K562 (cell line): ENCODE data around the gene SFTPB. TPM values are rescaled to one million over a fixed set of nuclear protein-coding genes. Genes with fewer than 3 reads are reported as not detected.

Source experiments
- ATAC-seq: fragments of 200-7000 bp; cut with Tn5 transposase; 3 replicates; pipeline ENCODE4 v1.9.1; 2020; ENCODE audit warnings: moderate library complexity
- BruUV-seq: library from RNA; stranded (reverse); fragments of 400-500 nt; replicated peaks from 2 replicates; lab custom pipeline; 2021; lab: Mats Ljungman, UMichigan
- CTCF ChIA-PET: fragments of 300-600 bp; formaldehyde crosslinking; extraction: SDS; loops from one replicate; lab custom pipeline; 2021; ENCODE audit warnings: low intra/inter-chr PET ratio; lab: Yijun Ruan, JAX
- POLR2A ChIA-PET: fragments of 300-600, 350-650 bp; sonication (Branson Sonifier 250); formaldehyde crosslinking; extraction: SDS; loops from one replicate; lab custom pipeline; 2021; ENCODE audit warnings: antibody characterized with exemption, inconsistent platforms; lab: Yijun Ruan, JAX
- DNase-seq, 4 experiments: peaks; one replicate each; pipeline versions ENCODE4 v3.0.0 to v3.0.0-alpha.2; 2011 to 2018; ENCODE audit warnings: low spot score in 3 of 4, mixed read lengths in 3 of 4; ENCODE audit errors: extremely low read depth in 1 of 4
- FAIRE-seq: peaks from 2 replicates; lab custom pipeline; 2011; peaks lifted over from hg19 to GRCh38; lab: Jason Lieb, UNC
- H2AFZ ChIP-seq: 2 replicates; pipeline ENCODE4 v1.6.0; 2011; ENCODE audit warnings: low read depth, low read length, control low read depth, inconsistent platforms
- H3K27ac ChIP-seq: fragments of 200-600 bp; 3 replicates; pipeline ENCODE4 v1.8.0; 2011; ENCODE audit warnings: low read depth, mild to moderate bottlenecking, control low read depth, inconsistent platforms, low read length, moderate library complexity, mixed read lengths; ENCODE audit errors: extremely low read depth
- H3K27me3 ChIP-seq, 2 experiments: fragments of 300-600 bp in 1 of 2; 2 replicates in 1 of 2; 3 replicates in 1 of 2; pipeline versions ENCODE4 v1.6.0 to v1.8.0; 2011; ENCODE audit warnings: inconsistent platforms in 2 of 2, low read length in 2 of 2, mild to moderate bottlenecking in 1 of 2, mixed read lengths in 1 of 2, moderate library complexity in 1 of 2; ENCODE audit not compliant: control insufficient read depth in 2 of 2, insufficient read depth in 2 of 2
- H3K36me3 ChIP-seq: fragments of 300-600 bp; 3 replicates; pipeline ENCODE4 v1.8.0; 2011; ENCODE audit warnings: mild to moderate bottlenecking, low read length, inconsistent platforms; ENCODE audit not compliant: control insufficient read depth, insufficient read depth
- H3K4me1 ChIP-seq, 2 experiments: fragments of 200-600 bp in 1 of 2; replicated peaks in 1 of 2; 2 replicates in 1 of 2; 3 replicates in 1 of 2; pipeline versions ENCODE4 v1.5.1 to v1.8.0; 2011; ENCODE audit warnings: inconsistent platforms in 2 of 2, low read length in 2 of 2, mild to moderate bottlenecking in 1 of 2, mixed read lengths in 1 of 2, moderate library complexity in 1 of 2; ENCODE audit not compliant: control insufficient read depth in 2 of 2, insufficient read depth in 2 of 2
- H3K4me2 ChIP-seq: 2 replicates; pipeline ENCODE4 v1.6.1; 2011; ENCODE audit warnings: low read length, control low read depth, inconsistent platforms, mixed read lengths; ENCODE audit not compliant: insufficient read depth
- H3K4me3 ChIP-seq: fragments of 200-600 bp; sonication (generic), shearing (Covaris generic); 2 replicates; pipeline ENCODE4 v1.5.1; 2016; ENCODE audit warnings: control low read depth, inconsistent platforms
- H3K79me2 ChIP-seq: fragments of 200-600 bp; 3 replicates; pipeline ENCODE4 v1.8.0; 2011; ENCODE audit warnings: low read length, inconsistent platforms; ENCODE audit not compliant: control insufficient read depth, insufficient read depth
- H3K9ac ChIP-seq, 2 experiments: 2 replicates each; pipeline versions ENCODE4 v1.6.0 to v1.6.1; 2011; ENCODE audit warnings: low read depth in 2 of 2, low read length in 2 of 2, control low read depth in 1 of 2, inconsistent platforms in 1 of 2, mild to moderate bottlenecking in 1 of 2, mixed read lengths in 1 of 2; ENCODE audit not compliant: insufficient read depth in 1 of 2
- H3K9me1 ChIP-seq: one replicate; pipeline ENCODE4 v1.6.0; 2011; ENCODE audit warnings: inconsistent platforms, mild to moderate bottlenecking, low read length, moderate library complexity; ENCODE audit not compliant: control insufficient read depth, insufficient read depth
- H3K9me3 ChIP-seq: replicated peaks from 2 replicates; pipeline ENCODE4 v1.5.1; 2011; ENCODE audit warnings: low read depth, low read length, inconsistent platforms; ENCODE audit not compliant: control insufficient read depth, insufficient read depth
- H4K20me1 ChIP-seq: replicated peaks from 2 replicates; pipeline ENCODE4 v1.6.1; 2011; ENCODE audit warnings: low read length, inconsistent platforms, mixed read lengths; ENCODE audit not compliant: control insufficient read depth, insufficient read depth
- ATF3 ChIP-seq, 2 experiments: fragments of 450-650 bp in 1 of 2; sonication (generic) in 1 of 2; formaldehyde crosslinking in 1 of 2; IDR thresholded peaks in 1 of 2; conservative IDR thresholded peaks in 1 of 2; 2 replicates each; pipeline versions ENCODE4 v1.6.1 to v1.8.1; 2016 to 2023; ENCODE audit warnings: mild to moderate bottlenecking in 2 of 2, moderate library complexity in 2 of 2, inconsistent platforms in 1 of 2, missing genetic modification reagents in 1 of 2
- CEBPG ChIP-seq, 3 experiments: fragments of 200-800 bp in 1 of 3; sonication (Bioruptor generic) in 1 of 3; sonication (generic) in 1 of 3; formaldehyde crosslinking in 1 of 3; IDR thresholded peaks in 2 of 3; conservative IDR thresholded peaks in 1 of 3; 2 replicates each; pipeline versions ENCODE4 v1.6.1 to v1.8.0; 2016 to 2022; ENCODE audit warnings: missing compliant biosample characterization in 2 of 3, missing genetic modification characterization in 2 of 3, mild to moderate bottlenecking in 1 of 3, missing genetic modification reagents in 1 of 3
- JUN ChIP-seq, 2 experiments: sonication (generic) in 1 of 2; formaldehyde crosslinking in 1 of 2; IDR thresholded peaks; 2 replicates each; pipeline versions ENCODE4 v1.6.1 to v1.8.0; 2012 to 2022; ENCODE audit warnings: borderline replicate concordance in 2 of 2, mild to moderate bottlenecking in 2 of 2, improper control_type of control experiment in 1 of 2, low read depth in 1 of 2, low read length in 1 of 2, missing genetic modification reagents in 1 of 2
- JUND ChIP-seq, 2 experiments: IDR thresholded peaks; 2 replicates in 1 of 2; 3 replicates in 1 of 2; pipeline ENCODE4 v1.6.1; 2011; ENCODE audit warnings: borderline replicate concordance in 2 of 2, low read depth in 2 of 2, low read length in 2 of 2, improper control_type of control experiment in 1 of 2, missing biosample characterization in 1 of 2, missing genetic modification characterization in 1 of 2, missing genetic modification reagents in 1 of 2
- LCOR ChIP-seq: sonication (generic); formaldehyde crosslinking; IDR thresholded peaks from 2 replicates; pipeline ENCODE4 v1.8.0; 2022; ENCODE audit warnings: mild to moderate bottlenecking, missing genetic modification reagents
- RBM17 ChIP-seq: fragments of 200-400 bp; formaldehyde crosslinking; IDR thresholded peaks from 2 replicates; pipeline ENCODE4 v1.6.1; 2017; ENCODE audit warnings: low read depth, mild to moderate bottlenecking, low read length, borderline replicate concordance
- TCF7L2 ChIP-seq: fragments of 150-350 bp; IDR thresholded peaks from 2 replicates; pipeline ENCODE4 v1.6.1; 2016; ENCODE audit warnings: low read depth, mild to moderate bottlenecking, low read length, moderate library complexity
- ZNF140 ChIP-seq: fragments of 250-450 bp; sonication (Bioruptor Pico); IDR thresholded peaks from 2 replicates; pipeline ENCODE4 v1.8.0; 2021; ENCODE audit warnings: moderate library complexity, mild to moderate bottlenecking, inconsistent platforms
- ZNF347 ChIP-seq: fragments of 450-650 bp; formaldehyde crosslinking; IDR thresholded peaks from 2 replicates; pipeline ENCODE4 v1.4.0; 2020; ENCODE audit warnings: low read depth, mild to moderate bottlenecking, moderate library complexity
- ZNF512 ChIP-seq: IDR thresholded peaks from 2 replicates; pipeline ENCODE4 v1.6.1; 2016; ENCODE audit warnings: missing genetic modification characterization, missing compliant biosample characterization
- WGBS: fragments of 100-300 bp; shearing (Covaris generic); methylation state at CpG from one replicate; pipeline ENCODE4 v1.1.6; 2016; ENCODE audit warnings: low coverage, mixed read lengths; ENCODE audit not compliant: insufficient coverage; ENCODE audit errors: missing lambda C conversion rate; 5-methylcytosine and 5-hydroxymethylcytosine counted together
- in situ Hi-C: fragments of 300-500 bp; cut with MboI; formaldehyde crosslinking; loops from 4 replicates; pipeline ENCODE4 v1.15.0; 2018; ENCODE audit warnings: inconsistent platforms, mixed read lengths
- intact Hi-C: fragments of 100-400 bp; cut with micrococcal nuclease; formaldehyde crosslinking; loops from 2 replicates; pipeline ENCODE4 v1.14.2; 2022
- polyA plus RNA-seq, 8 experiments: library from polyadenylated mRNA; depleted of rRNA in 4 of 8; stranded (reverse) in 5 of 8; unstranded in 3 of 8; fragments of >200 nt; fragmentation: Nextera tagmentation in 2 of 8; fragmentation: Illumina TruSeq in 1 of 8; extraction: Ambion mirVana in 2 of 8; extraction: Trizol in 1 of 8; gene quantifications; 2 replicates each; pipeline versions ENCODE4 v1.2.1 to v1.2.3, GENCODE V29; 2011 to 2014; ENCODE audit warnings: inconsistent platforms in 1 of 8, missing spikeins in 1 of 8
- total RNA-seq, 7 experiments: library from RNA; depleted of rRNA in 6 of 7; stranded (reverse); fragments of >200 nt in 6 of 7; fragmentation: Illumina TruSeq in 2 of 7; extraction: Trizol in 2 of 7; gene quantifications; 2 replicates each; pipeline versions ENCODE4 v1.2.1 to v1.2.3, GENCODE V29; 2011 to 2021; ENCODE audit warnings: low replicate concordance in 1 of 7

SFTPB gene
- total and polyA plus RNA-seq, 9 of the 15 experiments (the other 6 are each of a cell fraction or from before 2014, with no cell fraction given), result 0.03 to 7.0 TPM; not detected in 7

- no peaks in the 10 kb centered on the region for H3K9me3 ChIP-seq
- no peaks in the 10 kb centered on the region for H4K20me1 ChIP-seq
- POLR2A ChIA-PET, result no interaction called here
- BruUV-seq, result no TSS peak
- intact Hi-C loops (no loop called here), in situ Hi-C loops (no loop called here)
- 7% methylated on average over 4 of the region's 4 CpGs for WGBS
- H3K4me2 ChIP-seq, result no peak overlapping the region
- H3K79me2 ChIP-seq, result no peaks in the 10 kb centered on the region
- DNase-seq (no peak), FAIRE-seq (no peak), ATAC-seq (no peak)
- H3K4me3 ChIP-seq, result no peak overlapping the region
- H2AFZ ChIP-seq, result no peak overlapping the region
- H3K9me1 ChIP-seq, result no peaks in the 10 kb centered on the region
- TF ChIP-seq TCF7L2 (no peak), ZNF512 (peak; percentile 3; the same call in 1 of the 2 replicates)
- H3K27ac ChIP-seq, result no peak overlapping the region
- no peaks in the 10 kb centered on the region for H3K36me3 ChIP-seq
- H3K9ac ChIP-seq, result no peak overlapping the region
- H3K4me1 ChIP-seq, result peaks cover 5 to 17% of the 10 kb centered on the region in 2 experiments; a peak in 3 of 5 replicates
- CTCF ChIA-PET, result interaction anchor here (0.6 kb wide), 1 partner anchor 61 kb away, joined by 3 read pairs; no protein-coding TSS in a partner anchor
- peaks cover 0 to 9% of the 10 kb centered on the region in 2 experiments; a peak in 1 of 5 replicates for H3K27me3 ChIP-seq
These were observed 34.8 kb upstream of the SFTPB start for GRCh38 chr2:85702800-85703199.

GRCh38 chr2:85702172-85702571 is 34.2 kb upstream of the SFTPB start:
- BruUV-seq, result no TSS peak
- Histone ChIP-seq H3K4me3 (no peak overlapping the region), H3K27ac (no peak overlapping the region), H2AFZ (no peak overlapping the region), H3K9me3 (no peaks in the 10 kb centered on the region), H4K20me1 (no peaks in the 10 kb centered on the region), H3K4me1 (peaks cover 5 to 15% of the 10 kb centered on the region in 2 experiments; a peak in 3 of 5 replicates), H3K4me2 (no peak overlapping the region), H3K9ac (no peak overlapping the region), H3K27me3 (peaks cover 0 to 9% of the 10 kb centered on the region in 2 experiments; a peak in 1 of 5 replicates), H3K36me3 (no peaks in the 10 kb centered on the region), H3K79me2 (no peaks in the 10 kb centered on the region), H3K9me1 (no peaks in the 10 kb centered on the region)
- no peak for DNase-seq
- in situ Hi-C loops (no loop called here), intact Hi-C loops (no loop called here)
- FAIRE-seq, result no peak
- ChIA-PET POLR2A (no interaction called here), CTCF (interaction anchor here (0.6 kb wide), 1 partner anchor 60 kb away, joined by 3 read pairs; no protein-coding TSS in a partner anchor)
- ATAC-seq, result no peak
- TF ChIP-seq RBM17, result no peak
- no peak for TF ChIP-seq ZNF347 (CRISPR knock-in tag)
- TF ChIP-seq ATF3 (IDR thresholded peaks at IDR 0.05), result peak; percentile 77
- TF ChIP-seq ATF3 (CRISPR knock-in tag; conservative IDR thresholded peaks at IDR 0.05), result no peak
- no peak for TF ChIP-seq ZNF140 (CRISPR knock-in tag)
- 0 out of 2 replicates have a peak, but pooled peaks have one; percentile 19 for TF ChIP-seq JUN (IDR thresholded peaks at IDR 0.05; ENCODE audit: borderline replicate concordance, low read depth, low read length)
- no peak for TF ChIP-seq JUN (CRISPR knock-in tag; IDR thresholded peaks at IDR 0.05; ENCODE audit: borderline replicate concordance)
- no peak for TF ChIP-seq LCOR (CRISPR knock-in tag)
- no peak for TF ChIP-seq TCF7L2
- TF ChIP-seq JUND (IDR thresholded peaks at IDR 0.05; ENCODE audit: borderline replicate concordance, low read depth, low read length), result 0 out of 2 replicates have a peak, but pooled peaks have one; percentile 4
- no peak for TF ChIP-seq JUND (tag; IDR thresholded peaks at IDR 0.05; ENCODE audit: borderline replicate concordance, low read depth, low read length)
- no peak for TF ChIP-seq CEBPG (CRISPR knock-in tag; IDR thresholded peaks at IDR 0.05)
- peak in 1 of 2 experiments; percentile 70; a peak in 2 of 4 replicates for TF ChIP-seq CEBPG (tag; conservative IDR thresholded peaks at IDR 0.05 in 1 of 2, IDR thresholded peaks at IDR 0.05 in 1 of 2)
